Measurements from ENCODE around the gene NCAPG2.

DNA sequence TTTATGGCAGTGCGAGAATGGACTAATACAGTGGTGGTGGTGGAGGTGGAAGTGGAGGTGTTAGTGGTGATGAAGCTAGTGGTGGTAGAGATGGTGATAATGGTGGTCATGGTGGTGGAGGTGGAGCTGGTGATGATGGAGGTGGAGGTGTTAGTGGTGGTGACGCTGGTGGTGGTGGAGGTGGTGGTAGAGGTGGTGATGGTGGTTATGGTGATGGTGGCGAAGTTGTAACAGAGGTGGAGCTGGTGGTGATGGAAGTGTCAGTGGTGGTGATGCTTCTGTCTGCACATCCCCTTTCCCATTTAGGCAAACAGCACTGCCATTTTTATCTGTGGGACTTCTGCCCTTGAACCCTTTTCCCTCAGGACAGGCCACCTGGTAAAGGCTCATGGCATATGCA is 109.5 kb downstream of the NCAPG2 start:
- TF ChIP-seq CTCF (IDR thresholded peaks at IDR 0.05): no peak
- no peak for TF ChIP-seq POLR2A (IDR thresholded peaks at IDR 0.05)
